LHCN-M2 (cell line): ENCODE data around the gene ACOXL. TPM values are rescaled to one million over a fixed set of nuclear protein-coding genes. Genes with fewer than 3 reads are reported as not detected.

Experiments
- DNase-seq: peaks from one replicate; pipeline ENCODE4 v3.0.0-alpha.2; 2012; ENCODE audit warnings: low read depth
- total RNA-seq: library from RNA; depleted of rRNA; stranded (reverse); fragments of >200 nt; gene quantifications from 2 replicates; pipeline ENCODE4 v1.2.3, GENCODE V29; 2014; rRNA removed

Gene ACOXL
- total RNA-seq, 1 experiment from 2014 or later, result not detected

- peak; percentile 39 for DNase-seq
Observed at GRCh38 chr2:111161971-111162370, 429.6 kb downstream of the ACOXL start.

DNA sequence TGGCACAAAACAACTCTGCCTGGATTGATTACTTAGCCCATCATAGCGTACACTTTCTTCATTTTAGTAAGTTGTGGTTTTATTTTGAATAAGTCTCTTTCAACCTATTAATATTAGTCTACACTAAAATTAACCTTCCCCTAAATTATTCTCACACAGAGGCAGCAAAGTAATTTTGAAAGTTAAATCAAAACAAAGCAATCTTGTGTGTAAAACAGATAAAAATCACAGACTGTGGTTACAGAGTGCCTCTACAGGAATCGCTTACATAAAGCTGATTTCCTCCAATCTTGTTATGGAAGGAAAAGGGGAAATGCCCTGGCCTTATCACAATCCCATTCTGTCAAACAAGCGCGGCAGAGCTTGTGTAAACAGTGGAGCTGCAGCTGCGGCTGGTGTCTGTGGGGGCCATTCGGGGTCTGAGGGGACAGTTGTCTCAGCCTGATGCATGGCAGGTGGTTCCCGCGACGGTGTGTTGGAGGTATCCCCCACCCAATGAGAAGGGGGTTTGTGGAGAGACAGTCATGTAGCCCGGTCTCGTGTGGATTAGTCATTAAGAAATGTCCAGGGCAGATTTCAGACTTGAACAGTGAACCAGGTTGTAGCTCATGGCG, 430.5 kb downstream of the ACOXL start:
- no peak for DNase-seq

DNA sequence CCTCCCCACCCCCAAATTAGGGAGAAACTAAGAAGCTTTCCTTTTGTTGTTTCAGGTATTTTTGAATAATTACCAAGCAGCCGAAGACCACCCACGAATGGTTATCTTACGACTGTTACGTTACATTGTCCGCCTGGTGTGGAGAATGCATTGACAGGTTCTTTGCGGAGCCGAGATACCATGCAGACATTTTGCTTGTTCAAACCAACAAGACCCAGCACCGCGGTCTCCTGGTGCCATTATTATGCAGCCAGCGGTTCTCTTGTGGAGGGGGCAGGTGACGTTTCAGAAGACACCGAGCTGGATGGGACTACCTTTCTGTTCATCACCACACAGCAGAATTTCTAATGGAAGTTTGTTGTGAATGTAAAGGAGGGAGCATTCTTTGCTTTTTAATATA, 431.7 kb downstream of the ACOXL start:
- no peak for DNase-seq

DNA sequence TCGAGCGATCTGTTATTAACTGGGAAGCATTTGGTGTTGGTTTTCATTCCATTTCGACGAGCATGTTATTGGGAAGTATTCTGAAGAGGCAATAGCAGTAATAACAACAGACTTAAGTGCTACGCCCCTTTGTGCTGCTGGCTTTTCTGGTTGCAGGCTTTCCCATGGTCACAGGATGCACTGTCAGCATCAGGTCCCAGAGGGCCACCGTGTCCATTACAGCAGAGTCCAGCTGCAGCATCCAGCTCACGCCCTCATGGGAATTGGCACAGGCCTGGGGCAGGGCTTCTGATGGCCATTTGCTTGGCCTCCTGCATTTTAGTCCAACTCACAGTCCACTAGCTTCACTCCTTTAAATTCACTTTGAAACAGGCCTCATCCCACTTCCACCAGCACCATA, 432.7 kb downstream of the ACOXL start:
- peak; percentile 35 for DNase-seq

GRCh38 chr2:111166115-111166514, 433.7 kb downstream of the ACOXL start:
- DNase-seq, result no peak

DNA sequence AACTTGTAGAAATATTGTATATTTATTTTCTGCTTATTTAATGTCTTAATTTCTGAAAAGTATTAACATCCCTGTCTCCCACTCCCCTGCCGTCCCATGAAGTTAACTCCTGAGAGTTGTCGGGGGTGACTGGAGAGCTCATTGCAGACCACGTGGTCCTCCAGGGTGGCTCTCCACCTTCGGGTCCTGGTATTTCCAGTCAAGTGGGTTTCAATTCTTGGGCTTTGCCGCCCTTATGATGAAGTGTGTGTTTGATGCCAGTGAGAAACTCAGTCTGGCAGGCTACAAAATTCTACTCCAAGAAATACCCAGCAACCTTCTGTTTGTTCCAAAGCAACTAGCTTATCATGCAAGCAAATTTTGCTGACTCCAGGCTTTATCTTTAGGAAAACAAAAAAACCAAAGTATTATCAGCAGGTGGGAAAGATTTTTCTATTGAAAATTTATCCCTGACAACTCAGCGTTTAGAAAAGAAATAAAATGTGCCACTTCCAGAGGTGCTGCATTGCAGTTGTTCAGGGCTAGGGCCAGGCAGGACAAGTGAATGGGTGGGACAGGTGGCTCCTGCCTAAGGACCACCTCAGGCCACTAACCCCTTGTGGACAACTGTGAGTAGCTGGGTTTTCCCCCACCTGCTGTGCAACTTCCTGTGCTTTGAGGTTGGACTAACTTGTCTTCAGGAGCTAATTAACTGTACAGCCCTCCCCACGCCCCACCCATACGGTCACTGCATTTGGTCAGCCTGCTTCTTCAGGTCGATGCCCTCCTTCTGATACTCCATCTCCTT, 434.9 kb downstream of the ACOXL start:
- DNase-seq, result peak; percentile 34

- no peak for DNase-seq
Observed at GRCh38 chr2:111167863-111168162, 435.4 kb downstream of the ACOXL start.

Other genes starting within 250 kb of the ACOXL start
- 6.6 and 16.2 TPM in 2 replicates for gene RGPD6, start 155.4 kb upstream of the ACOXL start, total RNA-seq
- gene BUB1, start 54.5 kb upstream of the ACOXL start, total RNA-seq, result 85.4 and 104 TPM in 2 replicates